HG02885 (cell line): ENCODE data around the gene ELOB.

Experiments
- ATAC-seq: cut with Tn5 transposase; IDR thresholded peaks from one replicate; pipeline ENCODE4 v1.9.1; 2021; ENCODE audit warnings: mild to moderate bottlenecking; ENCODE audit not compliant: unreplicated experiment, poor library complexity

ELOB gene

GRCh38 chr16:2777231-2777902 lies at the start of gene ELOB:
ELOB (minus strand) TSS chr16:2777280; CDS start chr16:2777239, 41 bp downstream.
- ATAC-seq: peak; percentile 88

DNA sequence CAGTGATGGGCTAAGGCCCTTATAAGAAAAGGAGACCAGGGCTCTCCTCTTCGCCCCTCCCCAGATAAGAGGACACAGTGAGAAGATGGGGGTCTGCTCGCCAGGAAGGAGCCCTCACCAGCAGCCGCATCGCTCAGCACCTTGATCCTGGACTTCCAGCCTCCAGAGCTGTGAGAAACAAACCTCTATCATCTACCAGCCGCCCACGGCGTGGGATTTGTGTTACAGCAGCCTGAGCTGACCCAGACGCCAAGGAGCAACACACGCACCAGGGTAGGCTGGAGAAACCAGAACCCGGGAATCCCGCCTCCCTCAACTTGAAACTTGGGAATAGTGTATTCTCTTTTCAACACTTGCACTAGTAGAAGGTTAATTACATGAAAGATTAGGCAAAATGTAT lies 48.8 kb upstream of the ELOB start:
- ATAC-seq: no peak

- no peak for ATAC-seq
Observed at GRCh38 chr16:2825049-2825742, 48.1 kb upstream of the ELOB start.

DNA sequence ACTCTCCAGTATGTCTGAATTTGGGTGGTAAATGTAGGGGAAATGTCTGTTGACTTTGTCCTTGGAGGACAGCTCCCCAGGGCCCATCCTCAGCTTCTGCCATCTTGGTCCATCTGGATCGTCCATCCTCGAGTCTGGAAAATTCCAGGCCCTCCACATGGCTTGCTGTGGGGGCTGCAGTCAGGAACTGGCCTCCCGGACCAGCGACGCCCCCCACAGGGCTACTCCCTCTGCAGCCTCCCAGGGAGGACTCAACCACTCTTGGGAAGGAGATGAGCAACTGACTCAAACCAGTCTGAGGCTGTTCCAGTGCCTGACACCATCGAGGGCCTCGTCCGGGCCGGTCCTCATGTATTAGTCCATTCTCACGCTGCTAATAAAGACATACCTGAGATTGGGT lies 47.5 kb upstream of the ELOB start:
- no peak for ATAC-seq

- no peak for ATAC-seq
Observed at GRCh38 chr16:2822496-2822895, 45.4 kb upstream of the ELOB start.

- no peak for ATAC-seq
Observed at GRCh38 chr16:2822158-2822495, 45.0 kb upstream of the ELOB start.

- no peak for ATAC-seq
Observed at GRCh38 chr16:2821487-2822157, 44.5 kb upstream of the ELOB start.

DNA sequence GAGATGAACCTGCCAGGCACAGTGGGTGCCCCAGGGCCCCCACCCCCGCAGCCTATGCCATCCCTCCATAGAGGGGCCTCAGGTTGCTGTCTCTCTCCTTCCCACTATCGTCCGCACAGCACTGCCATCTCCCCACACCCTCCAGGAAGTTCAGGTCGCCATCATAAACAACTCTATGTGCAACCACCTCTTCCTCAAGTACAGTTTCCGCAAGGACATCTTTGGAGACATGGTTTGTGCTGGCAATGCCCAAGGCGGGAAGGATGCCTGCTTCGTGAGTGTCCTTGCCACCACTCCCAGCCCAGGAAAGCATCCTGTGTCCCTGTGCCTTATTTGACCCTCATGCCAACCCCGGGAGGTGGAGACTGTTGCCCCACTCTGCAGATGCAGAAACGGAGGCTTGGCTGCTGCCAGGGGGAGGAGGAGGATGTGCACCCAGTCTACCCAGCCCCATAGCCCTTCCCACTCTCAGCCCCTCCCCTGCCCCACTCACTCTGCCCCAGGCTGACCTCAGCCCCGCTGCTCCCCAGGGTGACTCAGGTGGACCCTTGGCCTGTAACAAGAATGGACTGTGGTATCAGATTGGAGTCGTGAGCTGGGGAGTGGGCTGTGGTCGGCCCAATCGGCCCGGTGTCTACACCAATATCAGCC lies 43.9 kb upstream of the ELOB start:
- ATAC-seq: no peak

GRCh38 chr16:2819939-2820835 lies 43.1 kb upstream of the ELOB start:
- no peak for ATAC-seq

DNA sequence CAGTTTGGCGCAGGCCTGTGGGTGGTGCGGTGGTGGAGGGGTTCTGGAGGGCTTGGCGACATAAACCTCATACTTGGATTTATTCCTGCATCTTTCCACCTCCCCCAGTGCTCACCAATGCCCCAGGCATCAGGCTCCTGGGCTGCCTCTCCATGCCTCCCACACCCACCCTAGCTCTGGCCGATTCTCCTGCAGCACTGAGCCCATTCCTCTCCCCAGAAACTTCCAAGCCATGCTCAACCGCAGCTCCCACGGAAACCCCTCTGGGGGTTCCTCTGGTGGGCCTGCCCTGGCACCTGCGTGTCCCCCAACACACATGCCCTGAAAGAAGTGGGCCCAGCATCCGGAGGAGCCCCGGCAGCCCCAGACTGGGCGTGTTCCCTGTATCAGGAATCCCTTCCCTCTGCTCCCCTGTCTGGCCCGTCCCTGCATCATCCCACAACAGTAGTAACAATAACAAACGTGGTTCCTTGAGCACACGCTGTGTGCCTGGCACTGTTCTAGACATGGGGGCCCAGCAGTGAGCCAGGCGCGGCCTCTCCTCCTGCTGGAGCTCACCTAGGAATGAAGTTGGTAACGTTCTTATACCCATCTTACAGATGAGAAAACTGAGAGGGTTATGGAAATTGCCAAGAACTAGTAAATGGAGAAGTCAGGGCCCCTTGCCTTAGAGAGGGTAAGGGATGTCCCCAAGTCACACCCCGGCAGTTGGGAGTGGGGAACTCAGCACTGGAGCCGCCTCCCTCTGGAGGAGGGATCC lies 42.3 kb upstream of the ELOB start:
- ATAC-seq: no peak

GRCh38 chr16:2818272-2818876 lies 41.3 kb upstream of the ELOB start:
- no peak for ATAC-seq

DNA sequence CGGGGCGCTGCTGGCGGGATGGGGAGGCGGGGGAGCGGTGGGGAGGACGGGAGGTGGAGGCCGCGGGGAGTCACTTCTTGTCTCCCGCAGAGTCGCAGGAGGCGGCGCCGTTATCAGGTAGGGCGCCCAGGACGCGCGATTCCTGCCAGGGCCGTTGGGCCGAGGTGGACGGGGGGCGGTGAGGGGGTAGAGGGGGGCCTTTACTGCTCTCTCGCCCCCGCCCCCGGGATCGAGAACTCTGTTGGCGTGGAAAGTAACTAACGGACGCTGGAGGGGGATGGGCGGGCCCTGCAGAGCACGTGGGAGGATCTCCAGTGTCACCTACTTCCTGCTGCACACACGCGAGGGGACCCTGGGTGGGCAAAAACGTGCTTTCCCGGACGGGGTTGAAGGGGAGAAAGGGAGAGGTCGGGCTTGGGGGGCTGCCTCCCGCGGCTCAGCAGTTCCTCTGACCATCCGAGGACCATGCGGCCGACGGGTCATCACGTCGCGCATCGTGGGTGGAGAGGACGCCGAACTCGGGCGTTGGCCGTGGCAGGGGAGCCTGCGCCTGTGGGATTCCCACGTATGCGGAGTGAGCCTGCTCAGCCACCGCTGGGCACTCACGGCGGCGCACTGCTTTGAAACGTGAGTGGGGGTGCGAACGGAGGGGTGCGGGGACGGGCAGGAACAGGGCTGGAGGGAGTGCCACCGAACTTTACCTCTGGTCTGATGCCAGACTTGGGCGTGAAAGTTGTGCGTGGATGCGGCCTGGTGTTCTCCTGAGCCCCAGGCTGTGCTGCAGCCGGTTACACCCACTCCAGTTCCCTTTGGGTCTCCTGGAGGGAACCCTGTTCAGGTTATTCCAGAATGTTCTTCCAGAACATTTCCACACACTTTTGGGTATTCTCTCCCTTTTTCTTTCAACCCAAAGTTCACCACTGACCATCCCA lies 40.5 kb upstream of the ELOB start:
- ATAC-seq: no peak

- no peak for ATAC-seq
Observed at GRCh38 chr16:2816751-2817339, 39.8 kb upstream of the ELOB start, which contains the start of gene PRSS21. PRSS21 (plus strand) TSS chr16:2817237; CDS start chr16:2817269, 32 bp downstream.

DNA sequence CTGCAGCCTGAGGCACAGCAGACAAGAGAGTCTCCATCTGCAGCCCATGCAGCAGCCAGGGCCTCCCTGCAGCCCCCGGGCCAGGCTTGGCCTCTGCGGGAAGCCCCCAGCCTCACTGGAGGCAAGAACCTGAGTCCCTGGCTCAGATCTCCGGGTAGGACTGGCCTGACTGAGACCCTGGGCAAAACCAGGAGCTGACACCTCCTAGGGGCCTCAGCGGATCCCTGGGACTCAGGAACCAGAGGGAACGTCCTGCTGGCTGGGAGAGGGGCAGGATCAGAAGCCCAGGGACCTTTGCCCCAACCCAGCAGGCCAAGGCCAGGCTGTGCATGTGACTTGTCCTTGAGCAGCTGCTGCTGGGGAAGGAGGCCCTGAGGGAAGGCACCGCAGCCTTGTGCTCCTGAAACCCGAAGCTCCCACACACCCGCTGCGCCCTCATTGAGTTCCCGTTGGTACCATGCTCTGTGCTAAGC lies 38.3 kb upstream of the ELOB start:
- no peak for ATAC-seq

GRCh38 chr16:2814551-2815298 lies 37.6 kb upstream of the ELOB start:
- no peak for ATAC-seq

GRCh38 chr16:2813771-2814221 lies 36.7 kb upstream of the ELOB start:
- no peak for ATAC-seq
